K562 (cell line): ENCODE results near the gene POLR3GL. TPM values are rescaled to one million over a fixed set of nuclear protein-coding genes. Genes with fewer than 3 reads are reported as not detected.

Experiments used
- ATAC-seq: fragments of 200-7000 bp; cut with Tn5 transposase; 3 replicates; pipeline ENCODE4 v1.9.1; 2020; ENCODE audit warnings: moderate library complexity
- BruUV-seq: library from RNA; stranded (reverse); fragments of 400-500 nt; replicated peaks from 2 replicates; lab custom pipeline; 2021; lab: Mats Ljungman, UMichigan
- CTCF ChIA-PET: fragments of 300-600 bp; formaldehyde crosslinking; extraction: SDS; loops from one replicate; lab custom pipeline; 2021; ENCODE audit warnings: low intra/inter-chr PET ratio; lab: Yijun Ruan, JAX
- POLR2A ChIA-PET: fragments of 300-600, 350-650 bp; sonication (Branson Sonifier 250); formaldehyde crosslinking; extraction: SDS; loops from one replicate; lab custom pipeline; 2021; ENCODE audit warnings: antibody characterized with exemption, inconsistent platforms; lab: Yijun Ruan, JAX
- DNase-seq, 4 experiments: peaks; one replicate each; pipeline versions ENCODE4 v3.0.0 to v3.0.0-alpha.2; 2011 to 2018; ENCODE audit warnings: low spot score in 3 of 4, mixed read lengths in 3 of 4; ENCODE audit errors: extremely low read depth in 1 of 4
- FAIRE-seq: peaks from 2 replicates; lab custom pipeline; 2011; peaks lifted over from hg19 to GRCh38; lab: Jason Lieb, UNC
- H2AFZ ChIP-seq: 2 replicates; pipeline ENCODE4 v1.6.0; 2011; ENCODE audit warnings: low read depth, low read length, control low read depth, inconsistent platforms
- H3K27ac ChIP-seq: fragments of 200-600 bp; 3 replicates; pipeline ENCODE4 v1.8.0; 2011; ENCODE audit warnings: low read depth, mild to moderate bottlenecking, control low read depth, inconsistent platforms, low read length, moderate library complexity, mixed read lengths; ENCODE audit errors: extremely low read depth
- H3K27me3 ChIP-seq, 2 experiments: fragments of 300-600 bp in 1 of 2; 2 replicates in 1 of 2; 3 replicates in 1 of 2; pipeline versions ENCODE4 v1.6.0 to v1.8.0; 2011; ENCODE audit warnings: inconsistent platforms in 2 of 2, low read length in 2 of 2, mild to moderate bottlenecking in 1 of 2, mixed read lengths in 1 of 2, moderate library complexity in 1 of 2; ENCODE audit not compliant: control insufficient read depth in 2 of 2, insufficient read depth in 2 of 2
- H3K36me3 ChIP-seq: fragments of 300-600 bp; 3 replicates; pipeline ENCODE4 v1.8.0; 2011; ENCODE audit warnings: mild to moderate bottlenecking, low read length, inconsistent platforms; ENCODE audit not compliant: control insufficient read depth, insufficient read depth
- H3K4me1 ChIP-seq, 2 experiments: fragments of 200-600 bp in 1 of 2; replicated peaks in 1 of 2; 2 replicates in 1 of 2; 3 replicates in 1 of 2; pipeline versions ENCODE4 v1.5.1 to v1.8.0; 2011; ENCODE audit warnings: inconsistent platforms in 2 of 2, low read length in 2 of 2, mild to moderate bottlenecking in 1 of 2, mixed read lengths in 1 of 2, moderate library complexity in 1 of 2; ENCODE audit not compliant: control insufficient read depth in 2 of 2, insufficient read depth in 2 of 2
- H3K4me2 ChIP-seq: 2 replicates; pipeline ENCODE4 v1.6.1; 2011; ENCODE audit warnings: low read length, control low read depth, inconsistent platforms, mixed read lengths; ENCODE audit not compliant: insufficient read depth
- H3K4me3 ChIP-seq: fragments of 200-600 bp; sonication (generic), shearing (Covaris generic); 2 replicates; pipeline ENCODE4 v1.5.1; 2016; ENCODE audit warnings: control low read depth, inconsistent platforms
- H3K79me2 ChIP-seq: fragments of 200-600 bp; 3 replicates; pipeline ENCODE4 v1.8.0; 2011; ENCODE audit warnings: low read length, inconsistent platforms; ENCODE audit not compliant: control insufficient read depth, insufficient read depth
- H3K9ac ChIP-seq, 2 experiments: 2 replicates each; pipeline versions ENCODE4 v1.6.0 to v1.6.1; 2011; ENCODE audit warnings: low read depth in 2 of 2, low read length in 2 of 2, control low read depth in 1 of 2, inconsistent platforms in 1 of 2, mild to moderate bottlenecking in 1 of 2, mixed read lengths in 1 of 2; ENCODE audit not compliant: insufficient read depth in 1 of 2
- H3K9me1 ChIP-seq: one replicate; pipeline ENCODE4 v1.6.0; 2011; ENCODE audit warnings: inconsistent platforms, mild to moderate bottlenecking, low read length, moderate library complexity; ENCODE audit not compliant: control insufficient read depth, insufficient read depth
- H3K9me3 ChIP-seq: replicated peaks from 2 replicates; pipeline ENCODE4 v1.5.1; 2011; ENCODE audit warnings: low read depth, low read length, inconsistent platforms; ENCODE audit not compliant: control insufficient read depth, insufficient read depth
- H4K20me1 ChIP-seq: replicated peaks from 2 replicates; pipeline ENCODE4 v1.6.1; 2011; ENCODE audit warnings: low read length, inconsistent platforms, mixed read lengths; ENCODE audit not compliant: control insufficient read depth, insufficient read depth
- HDGF ChIP-seq: fragments of 450-650 bp; IDR thresholded peaks from 2 replicates; pipeline ENCODE4 v1.6.1; 2016
- HNRNPL ChIP-seq: fragments of 200-400 bp; formaldehyde crosslinking; IDR thresholded peaks from 2 replicates; pipeline ENCODE4 v1.6.1; 2017; ENCODE audit warnings: low read depth, mild to moderate bottlenecking, low read length
- ZBTB17 ChIP-seq: fragments of 450-650 bp; formaldehyde crosslinking; IDR thresholded peaks from 2 replicates; pipeline ENCODE4 v1.4.0; 2020; ENCODE audit warnings: mild to moderate bottlenecking
- in situ Hi-C: fragments of 300-500 bp; cut with MboI; formaldehyde crosslinking; loops from 4 replicates; pipeline ENCODE4 v1.15.0; 2018; ENCODE audit warnings: inconsistent platforms, mixed read lengths
- intact Hi-C: fragments of 100-400 bp; cut with micrococcal nuclease; formaldehyde crosslinking; loops from 2 replicates; pipeline ENCODE4 v1.14.2; 2022
- polyA plus RNA-seq, 8 experiments: library from polyadenylated mRNA; depleted of rRNA in 4 of 8; stranded (reverse) in 5 of 8; unstranded in 3 of 8; fragments of >200 nt; fragmentation: Nextera tagmentation in 2 of 8; fragmentation: Illumina TruSeq in 1 of 8; extraction: Ambion mirVana in 2 of 8; extraction: Trizol in 1 of 8; gene quantifications; 2 replicates each; pipeline versions ENCODE4 v1.2.1 to v1.2.3, GENCODE V29; 2011 to 2014; ENCODE audit warnings: inconsistent platforms in 1 of 8, missing spikeins in 1 of 8
- total RNA-seq, 7 experiments: library from RNA; depleted of rRNA in 6 of 7; stranded (reverse); fragments of >200 nt in 6 of 7; fragmentation: Illumina TruSeq in 2 of 7; extraction: Trizol in 2 of 7; gene quantifications; 2 replicates each; pipeline versions ENCODE4 v1.2.1 to v1.2.3, GENCODE V29; 2011 to 2021; ENCODE audit warnings: low replicate concordance in 1 of 7
- TF ChIP-seq, protein P1 (sequence below): fragments of 450-650 bp; IDR thresholded peaks from 2 replicates; pipeline ENCODE4 v1.7.0; 2016; ENCODE audit warnings: borderline replicate concordance
- TF ChIP-seq, protein P2 (sequence below): fragments of 450-650 bp; IDR thresholded peaks from 2 replicates; pipeline ENCODE4 v1.6.1; 2018; ENCODE audit not compliant: partially characterized antibody

POLR3GL gene
- total and polyA plus RNA-seq, 9 of the 15 experiments (the other 6 are each of a cell fraction or from before 2014, with no cell fraction given): 14.6 to 48.4 (median 38.2) TPM

DNA sequence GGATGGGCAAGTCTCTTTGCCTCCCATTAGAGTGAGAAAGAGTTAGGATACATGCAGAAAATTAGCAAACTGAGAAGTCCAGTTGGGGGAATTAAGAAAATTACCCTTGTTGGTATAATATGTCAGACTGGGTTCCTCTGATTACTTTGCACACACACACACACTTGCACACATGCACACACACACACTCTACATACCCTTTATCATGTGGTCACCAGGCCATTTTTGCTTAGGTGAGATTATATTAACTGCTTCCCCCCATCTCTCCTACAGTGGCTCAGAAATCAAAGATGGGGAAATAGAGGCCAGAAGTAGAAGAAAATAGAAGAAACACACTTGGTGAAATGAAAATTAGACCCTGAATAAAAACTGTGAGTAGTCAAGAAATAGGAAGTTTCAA, 5.8 kb upstream of the POLR3GL start:
- peak overlapping the region; percentile 92; the same call in 1 of the 2 replicates for H2AFZ ChIP-seq
- no peaks in the 10 kb centered on the region for H3K9me3 ChIP-seq
- no TSS peak for BruUV-seq
- peaks cover 37% of the 10 kb centered on the region for H3K79me2 ChIP-seq
- H3K36me3 ChIP-seq: no peaks in the 10 kb centered on the region
- TF ChIP-seq HDGF: no peak
- TF ChIP-seq, protein P1, sequence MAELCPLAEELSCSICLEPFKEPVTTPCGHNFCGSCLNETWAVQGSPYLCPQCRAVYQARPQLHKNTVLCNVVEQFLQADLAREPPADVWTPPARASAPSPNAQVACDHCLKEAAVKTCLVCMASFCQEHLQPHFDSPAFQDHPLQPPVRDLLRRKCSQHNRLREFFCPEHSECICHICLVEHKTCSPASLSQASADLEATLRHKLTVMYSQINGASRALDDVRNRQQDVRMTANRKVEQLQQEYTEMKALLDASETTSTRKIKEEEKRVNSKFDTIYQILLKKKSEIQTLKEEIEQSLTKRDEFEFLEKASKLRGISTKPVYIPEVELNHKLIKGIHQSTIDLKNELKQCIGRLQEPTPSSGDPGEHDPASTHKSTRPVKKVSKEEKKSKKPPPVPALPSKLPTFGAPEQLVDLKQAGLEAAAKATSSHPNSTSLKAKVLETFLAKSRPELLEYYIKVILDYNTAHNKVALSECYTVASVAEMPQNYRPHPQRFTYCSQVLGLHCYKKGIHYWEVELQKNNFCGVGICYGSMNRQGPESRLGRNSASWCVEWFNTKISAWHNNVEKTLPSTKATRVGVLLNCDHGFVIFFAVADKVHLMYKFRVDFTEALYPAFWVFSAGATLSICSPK: no peak
- DNase-seq (no peak), ATAC-seq (no peak), FAIRE-seq (no peak)
- H4K20me1 ChIP-seq: no peaks in the 10 kb centered on the region
- no peak overlapping the region for H3K9ac ChIP-seq
- ChIA-PET CTCF (no interaction called here), POLR2A (interaction anchor here (0.9 to 2.7 kb wide), 6 partner anchors 15 to 99 kb away, joined by 5 to 18 read pairs (median 13); partner anchors contain the start of gene RBM8A)
- no peaks in the 10 kb centered on the region; a peak in 1 of 5 replicates for H3K27me3 ChIP-seq
- H3K4me2 ChIP-seq: no peak overlapping the region
- no peak overlapping the region for H3K27ac ChIP-seq
- in situ Hi-C loops (no loop called here), intact Hi-C loops (no loop called here)
- H3K4me3 ChIP-seq: no peak overlapping the region
- peaks cover 35 to 37% of the 10 kb centered on the region in 2 experiments; a peak in 4 of 5 replicates for H3K4me1 ChIP-seq
- H3K9me1 ChIP-seq: no peaks in the 10 kb centered on the region

- no peak for FAIRE-seq
- H3K27me3 ChIP-seq: no peaks in the 10 kb centered on the region; a peak in 1 of 5 replicates
- no peak overlapping the region for H3K4me3 ChIP-seq
- POLR2A ChIA-PET: interaction anchor here (0.9 to 2.7 kb wide), 2 partner anchors 79 to 99 kb away, joined by 5 to 17 read pairs; no protein-coding TSS in a partner anchor
- TF ChIP-seq, protein P2, sequence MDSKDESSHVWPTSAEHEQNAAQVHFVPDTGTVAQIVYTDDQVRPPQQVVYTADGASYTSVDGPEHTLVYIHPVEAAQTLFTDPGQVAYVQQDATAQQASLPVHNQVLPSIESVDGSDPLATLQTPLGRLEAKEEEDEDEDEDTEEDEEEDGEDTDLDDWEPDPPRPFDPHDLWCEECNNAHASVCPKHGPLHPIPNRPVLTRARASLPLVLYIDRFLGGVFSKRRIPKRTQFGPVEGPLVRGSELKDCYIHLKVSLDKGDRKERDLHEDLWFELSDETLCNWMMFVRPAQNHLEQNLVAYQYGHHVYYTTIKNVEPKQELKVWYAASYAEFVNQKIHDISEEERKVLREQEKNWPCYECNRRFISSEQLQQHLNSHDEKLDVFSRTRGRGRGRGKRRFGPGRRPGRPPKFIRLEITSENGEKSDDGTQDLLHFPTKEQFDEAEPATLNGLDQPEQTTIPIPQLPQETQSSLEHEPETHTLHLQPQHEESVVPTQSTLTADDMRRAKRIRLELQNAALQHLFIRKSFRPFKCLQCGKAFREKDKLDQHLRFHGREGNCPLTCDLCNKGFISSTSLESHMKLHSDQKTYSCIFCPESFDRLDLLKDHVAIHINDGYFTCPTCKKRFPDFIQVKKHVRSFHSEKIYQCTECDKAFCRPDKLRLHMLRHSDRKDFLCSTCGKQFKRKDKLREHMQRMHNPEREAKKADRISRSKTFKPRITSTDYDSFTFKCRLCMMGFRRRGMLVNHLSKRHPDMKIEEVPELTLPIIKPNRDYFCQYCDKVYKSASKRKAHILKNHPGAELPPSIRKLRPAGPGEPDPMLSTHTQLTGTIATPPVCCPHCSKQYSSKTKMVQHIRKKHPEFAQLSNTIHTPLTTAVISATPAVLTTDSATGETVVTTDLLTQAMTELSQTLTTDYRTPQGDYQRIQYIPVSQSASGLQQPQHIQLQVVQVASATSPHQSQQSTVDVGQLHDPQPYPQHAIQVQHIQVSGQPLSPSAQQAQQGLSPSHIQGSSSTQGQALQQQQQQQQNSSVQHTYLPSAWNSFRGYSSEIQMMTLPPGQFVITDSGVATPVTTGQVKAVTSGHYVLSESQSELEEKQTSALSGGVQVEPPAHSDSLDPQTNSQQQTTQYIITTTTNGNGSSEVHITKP: peak; percentile 60
- no peak for TF ChIP-seq HNRNPL
- no peak for TF ChIP-seq ZBTB17 (CRISPR knock-in tag)
- H3K36me3 ChIP-seq: no peaks in the 10 kb centered on the region
- DNase-seq: no peak
- no peak overlapping the region for H3K4me2 ChIP-seq
- in situ Hi-C loops (no loop called here), intact Hi-C loops (no loop called here)
- H3K4me1 ChIP-seq: peaks cover 38 to 39% of the 10 kb centered on the region in 2 experiments; a peak in 4 of 5 replicates
- no peak overlapping the region for H3K9ac ChIP-seq
- H3K9me1 ChIP-seq: no peaks in the 10 kb centered on the region
- H2AFZ ChIP-seq: no peak overlapping the region
- no peak overlapping the region for H3K27ac ChIP-seq
- CTCF ChIA-PET: no interaction called here
- ATAC-seq: no peak
- peaks cover 33% of the 10 kb centered on the region for H3K79me2 ChIP-seq
- H4K20me1 ChIP-seq: no peaks in the 10 kb centered on the region
- no TSS peak for BruUV-seq
- no peaks in the 10 kb centered on the region for H3K9me3 ChIP-seq
These were observed 5.2 kb upstream of the POLR3GL start for GRCh38 chr1:145959333-145959732.
